GM12873 (cell line): Measurements from ENCODE around the gene SMG7.

Experiments
- TF ChIP-seq, protein P1 (sequence below): IDR thresholded peaks from 2 replicates; pipeline ENCODE4 v1.5.1; 2012; ENCODE audit warnings: low read depth, mild to moderate bottlenecking, moderate library complexity, low read length, control low read depth; ENCODE audit not compliant: insufficient read depth; ENCODE audit errors: missing control alignments

Gene SMG7

DNA sequence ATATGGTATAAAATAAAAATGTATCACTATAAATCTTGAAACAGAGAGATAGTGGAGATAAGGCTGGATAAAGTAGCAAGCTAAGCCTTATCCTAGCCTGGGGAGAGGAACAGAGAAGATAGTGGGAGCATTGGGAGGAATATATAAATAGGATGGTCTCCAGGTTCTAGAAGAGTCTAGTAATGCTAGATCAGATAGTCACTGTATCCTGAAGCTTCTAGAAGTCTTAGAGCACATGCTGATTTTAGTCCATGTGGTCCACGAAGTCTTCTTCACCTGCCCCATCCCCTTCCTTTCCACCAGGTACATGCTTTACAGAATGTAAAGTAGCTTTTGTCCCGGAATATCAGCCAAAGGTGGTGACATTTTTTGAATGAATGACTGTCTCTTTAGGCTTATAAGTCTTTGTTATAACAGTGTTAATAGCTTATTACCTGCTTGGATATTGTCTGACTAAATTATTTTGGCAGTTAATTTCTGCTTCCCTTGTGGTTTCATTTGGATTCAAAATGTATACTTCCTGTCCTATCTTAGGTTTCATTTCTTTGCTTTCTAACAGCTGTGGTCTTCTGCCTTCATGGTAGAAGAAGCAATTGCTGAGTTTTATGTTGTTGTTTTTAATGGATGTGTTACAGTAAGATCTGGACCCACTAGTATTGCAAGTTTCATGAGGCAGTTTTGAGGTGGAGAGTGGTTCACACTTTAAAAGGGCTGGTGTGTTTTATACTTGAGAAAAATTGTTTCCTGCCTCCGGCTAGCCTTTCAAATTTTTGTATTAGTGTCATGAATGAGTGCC lies 5.9 kb downstream of the SMG7 start:
- TF ChIP-seq, protein P1, sequence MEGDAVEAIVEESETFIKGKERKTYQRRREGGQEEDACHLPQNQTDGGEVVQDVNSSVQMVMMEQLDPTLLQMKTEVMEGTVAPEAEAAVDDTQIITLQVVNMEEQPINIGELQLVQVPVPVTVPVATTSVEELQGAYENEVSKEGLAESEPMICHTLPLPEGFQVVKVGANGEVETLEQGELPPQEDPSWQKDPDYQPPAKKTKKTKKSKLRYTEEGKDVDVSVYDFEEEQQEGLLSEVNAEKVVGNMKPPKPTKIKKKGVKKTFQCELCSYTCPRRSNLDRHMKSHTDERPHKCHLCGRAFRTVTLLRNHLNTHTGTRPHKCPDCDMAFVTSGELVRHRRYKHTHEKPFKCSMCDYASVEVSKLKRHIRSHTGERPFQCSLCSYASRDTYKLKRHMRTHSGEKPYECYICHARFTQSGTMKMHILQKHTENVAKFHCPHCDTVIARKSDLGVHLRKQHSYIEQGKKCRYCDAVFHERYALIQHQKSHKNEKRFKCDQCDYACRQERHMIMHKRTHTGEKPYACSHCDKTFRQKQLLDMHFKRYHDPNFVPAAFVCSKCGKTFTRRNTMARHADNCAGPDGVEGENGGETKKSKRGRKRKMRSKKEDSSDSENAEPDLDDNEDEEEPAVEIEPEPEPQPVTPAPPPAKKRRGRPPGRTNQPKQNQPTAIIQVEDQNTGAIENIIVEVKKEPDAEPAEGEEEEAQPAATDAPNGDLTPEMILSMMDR = no peak

DNA sequence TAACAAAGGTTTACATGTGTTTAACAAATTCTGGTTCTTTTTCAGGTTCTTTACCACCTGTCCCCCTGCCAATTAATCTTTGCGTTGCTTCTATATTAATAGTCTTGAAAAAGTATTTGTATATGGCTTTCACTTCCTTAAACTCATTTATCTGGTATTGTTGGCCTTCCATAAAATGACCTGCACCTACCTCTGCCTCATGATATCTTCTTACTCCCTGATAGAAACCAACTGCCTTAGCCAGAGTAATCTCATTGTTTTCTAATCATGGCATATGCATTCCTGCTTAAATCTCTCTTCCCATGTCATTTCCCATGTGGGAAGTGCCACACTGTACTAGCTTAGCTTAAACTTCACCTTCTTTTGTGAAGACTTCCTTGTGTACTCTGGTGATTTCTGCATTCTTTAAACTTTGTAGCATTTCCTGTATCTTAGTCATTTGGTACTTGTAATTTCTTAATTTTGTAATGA lies 8.7 kb downstream of the SMG7 start:
- TF ChIP-seq, protein P1 = no peak

DNA sequence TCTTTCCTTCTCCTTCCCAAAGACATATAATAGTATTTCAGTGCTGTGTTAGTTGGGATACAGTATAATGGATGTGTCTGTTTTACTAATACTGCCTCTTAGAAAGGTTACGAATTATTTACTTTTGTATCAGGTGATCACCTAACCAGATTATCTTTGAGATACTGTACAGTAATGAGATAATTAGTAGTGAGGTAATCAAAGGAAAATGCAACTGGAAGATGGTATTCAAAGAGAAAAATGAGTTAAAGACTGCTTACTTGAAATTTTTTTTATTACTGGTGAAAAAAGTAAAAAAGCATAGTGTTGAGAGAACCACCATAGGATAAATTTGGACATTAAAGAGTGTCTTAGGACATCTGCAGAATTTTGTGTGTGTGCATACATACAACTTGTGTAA lies 10.9 kb downstream of the SMG7 start:
- TF ChIP-seq, protein P1 = no peak

DNA sequence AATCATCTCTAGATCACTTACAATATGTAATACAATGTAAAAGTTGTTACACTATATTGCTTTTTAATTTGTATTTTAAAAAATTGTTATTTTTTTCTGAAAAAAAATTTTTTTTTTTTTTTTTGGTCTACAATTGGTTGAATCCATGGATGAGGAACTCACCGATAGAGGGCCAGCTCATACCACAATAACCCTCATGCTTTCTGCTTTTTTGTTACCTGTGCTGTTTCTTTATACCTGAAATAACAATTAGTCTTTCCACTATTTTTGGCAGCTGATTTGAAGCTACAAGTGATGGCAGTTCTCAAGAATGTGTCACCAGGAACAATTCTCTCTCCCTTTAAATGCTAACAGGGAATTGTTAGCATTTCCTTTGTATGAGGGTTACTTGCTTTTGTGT lies 12.0 kb downstream of the SMG7 start:
- TF ChIP-seq, protein P1 = peak; percentile 39

DNA sequence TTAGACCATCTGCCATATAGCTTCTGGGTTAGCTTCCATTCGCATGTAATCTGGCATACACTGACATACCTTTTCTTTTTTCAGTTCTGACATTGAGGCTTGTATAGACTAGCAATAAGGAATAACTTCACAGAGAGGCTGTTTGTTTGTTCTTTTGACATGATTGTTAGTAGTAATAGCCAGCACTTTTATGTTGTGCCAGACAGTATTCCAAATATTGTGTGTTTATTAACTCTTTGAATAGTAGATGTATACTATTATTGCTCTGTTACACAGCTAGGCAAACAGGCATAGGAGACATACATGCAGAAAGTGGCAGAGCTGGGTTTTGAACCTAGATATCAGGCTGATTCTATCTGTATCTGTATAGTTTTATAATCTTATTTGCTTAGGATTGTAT lies 12.6 kb downstream of the SMG7 start:
- TF ChIP-seq, protein P1 = no peak

DNA sequence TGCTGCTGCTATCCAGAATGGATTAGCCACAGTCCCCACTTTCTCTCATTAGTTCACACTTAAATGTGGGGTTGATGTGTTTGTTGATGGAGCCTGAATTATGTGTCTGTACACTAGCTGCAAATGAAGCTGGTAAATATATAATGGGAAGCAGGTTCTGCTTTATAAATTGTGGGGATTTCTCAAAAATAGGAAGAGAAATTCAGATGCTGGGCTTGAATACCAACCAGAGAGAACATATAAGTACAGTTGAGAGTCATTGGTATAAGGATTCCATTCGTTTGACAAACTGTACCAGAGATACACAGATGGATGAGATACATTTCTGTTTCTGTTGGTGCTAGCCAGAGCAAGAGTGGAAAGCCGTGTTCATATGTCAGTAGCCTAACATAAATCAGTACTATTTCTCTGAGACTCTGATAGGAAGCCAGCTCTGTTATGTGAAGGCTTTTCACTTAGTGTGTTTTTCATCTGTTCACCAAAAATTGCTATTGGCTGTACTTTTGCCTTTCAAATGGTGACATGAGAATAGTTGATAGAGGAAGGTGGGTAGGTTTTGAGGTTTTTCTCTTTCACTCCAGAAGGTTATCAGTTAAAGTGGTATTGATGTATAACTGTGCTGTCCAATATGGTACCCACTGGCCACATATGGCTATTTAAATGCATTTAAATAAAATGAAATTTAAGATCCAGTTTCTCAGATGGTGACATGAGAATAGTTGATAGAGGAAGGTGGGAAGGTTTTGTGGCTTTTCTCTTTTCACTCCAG lies 15.6 kb downstream of the SMG7 start:
- TF ChIP-seq, protein P1 = no peak

DNA sequence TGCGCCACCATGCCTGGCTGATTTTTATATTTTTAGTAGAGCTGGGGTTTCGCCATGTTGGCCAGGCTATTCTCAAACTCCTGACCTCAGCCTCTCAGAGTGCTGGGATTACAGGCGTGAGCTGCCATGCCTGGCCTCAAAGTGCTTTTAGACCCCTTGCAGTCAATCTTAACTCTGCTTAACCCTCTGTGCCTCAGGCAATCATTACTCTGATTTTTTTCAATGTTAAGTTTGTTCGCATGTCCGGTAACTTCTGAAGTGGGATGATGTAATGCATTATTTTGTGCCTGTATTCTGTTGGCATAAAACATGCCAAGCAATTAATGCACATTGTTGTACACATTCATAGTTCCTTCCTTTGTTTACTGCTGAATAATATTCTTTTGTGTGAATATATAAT lies 18.6 kb downstream of the SMG7 start:
- TF ChIP-seq, protein P1 = no peak
